B cell (primary cell): ENCODE measurements around the gene CTXND2. TPM values are rescaled to one million over a fixed set of nuclear protein-coding genes. Genes with fewer than 3 reads are reported as not detected.

ENCODE experiments used
- ATAC-seq: fragments of 200-7000 bp; cut with Tn5 transposase; one replicate; pipeline ENCODE4 v1.10.0; 2021; ENCODE audit warnings: low read depth, mild to moderate bottlenecking, moderate number of reproducible peaks, moderate library complexity
- CTCF ChIA-PET: fragments of 350-600 bp; sonication (Branson Sonifier 250); formaldehyde crosslinking; loops from one replicate; lab custom pipeline; 2021; ENCODE audit warnings: antibody characterized with exemption, inconsistent platforms; lab: Charles Lee
- POLR2A ChIA-PET: fragments of 350-600 bp; sonication (Branson Sonifier 250); formaldehyde crosslinking; loops from one replicate; lab custom pipeline; 2021; ENCODE audit warnings: antibody characterized with exemption; lab: Charles Lee
- DNase-seq: peaks from one replicate; pipeline ENCODE4 v3.0.0; 2013
- H2AFZ ChIP-seq: 2 replicates; pipeline ENCODE4 v1.6.1; 2012; ENCODE audit warnings: mild to moderate bottlenecking, low read depth, low read length; ENCODE audit not compliant: insufficient read depth, poor library complexity, severe bottlenecking
- H3K27ac ChIP-seq, 2 donors: 1 replicate in 1 of 2; 2 replicates in 1 of 2; pipeline ENCODE4 v1.5.1; 2012 to 2013; ENCODE audit warnings: low read length in 2 of 2, mild to moderate bottlenecking in 2 of 2, moderate library complexity in 1 of 2
- H3K27me3 ChIP-seq, 4 experiments: fragments of 200-600 bp in 1 of 4; sonication (generic) in 1 of 4; replicated peaks in 1 of 4; 1 replicate in 2 of 4; 2 replicates in 2 of 4; pipeline versions ENCODE4 v1.6.1 to v1.7.0; 2013 to 2016; ENCODE audit warnings: low read length in 3 of 4, mild to moderate bottlenecking in 2 of 4, mixed read lengths in 1 of 4, moderate library complexity in 1 of 4; ENCODE audit not compliant: insufficient read depth in 4 of 4, control insufficient read depth in 3 of 4; ENCODE audit errors: control extremely low read depth in 1 of 4
- H3K36me3 ChIP-seq, 2 experiments: replicated peaks in 1 of 2; 1 replicate in 1 of 2; 2 replicates in 1 of 2; pipeline versions ENCODE4 v1.6.1 to v1.7.1; 2013; ENCODE audit warnings: low read length in 1 of 2; ENCODE audit not compliant: insufficient read depth in 2 of 2, control insufficient read depth in 1 of 2; ENCODE audit errors: control extremely low read depth in 1 of 2, extremely low read depth in 1 of 2
- H3K4me1 ChIP-seq, 2 donors: fragments of 200-600 bp in 1 of 2; sonication (generic) in 1 of 2; 1 replicate in 1 of 2; 2 replicates in 1 of 2; pipeline versions ENCODE4 v1.5.1 to v1.6.1; 2013 to 2017; ENCODE audit warnings: low read length in 2 of 2; ENCODE audit not compliant: control insufficient read depth in 2 of 2, insufficient read depth in 2 of 2
- H3K4me2 ChIP-seq: replicated peaks from 2 replicates; pipeline ENCODE3; 2012; ENCODE audit warnings: mild to moderate bottlenecking, low read depth, low read length; ENCODE audit not compliant: poor library complexity, severe bottlenecking
- H3K4me3 ChIP-seq, 5 experiments: fragments of 200-600 bp in 1 of 5; sonication (generic) in 1 of 5; 1 replicate in 3 of 5; 2 replicates in 2 of 5; pipeline versions ENCODE4 v1.5.1 to v1.7.0; 2011 to 2016; ENCODE audit warnings: low read length in 4 of 5, mild to moderate bottlenecking in 4 of 5, low read depth in 2 of 5, control low read depth in 1 of 5, moderate library complexity in 1 of 5; ENCODE audit not compliant: insufficient read depth in 1 of 5; ENCODE audit errors: control extremely low read depth in 1 of 5, extremely low read depth in 1 of 5
- H3K79me2 ChIP-seq: fragments of 200-600 bp; sonication (generic); one replicate; pipeline ENCODE4 v1.6.0; 2016; ENCODE audit warnings: low read length; ENCODE audit not compliant: control insufficient read depth, insufficient read depth
- H3K9ac ChIP-seq: fragments of 200-600 bp; sonication (generic); 2 replicates; pipeline ENCODE4 v1.6.1; 2017; ENCODE audit warnings: mild to moderate bottlenecking, low read length, moderate library complexity
- H3K9me3 ChIP-seq, 3 donors: one replicate each; pipeline versions ENCODE4 v1.6.1 to v1.7.1; 2013; ENCODE audit warnings: low read length in 2 of 3; ENCODE audit not compliant: control insufficient read depth in 2 of 3, insufficient read depth in 1 of 3; ENCODE audit errors: control extremely low read depth in 1 of 3
- H4K20me1 ChIP-seq: 2 replicates; pipeline ENCODE4 v1.6.0; 2012; ENCODE audit warnings: mild to moderate bottlenecking, low read length; ENCODE audit not compliant: insufficient read depth, control insufficient read depth, poor library complexity, severe bottlenecking
- H3K27ac Mint-ChIP-seq: one replicate; pipeline ENCODE4 v1.8.0; 2021; ENCODE audit warnings: mixed read lengths
- H3K27me3 Mint-ChIP-seq: one replicate; pipeline ENCODE4 v1.8.0; 2021; ENCODE audit warnings: mixed read lengths
- H3K4me1 Mint-ChIP-seq: one replicate; pipeline ENCODE4 v1.8.0; 2021; ENCODE audit warnings: mixed read lengths
- H3K4me3 Mint-ChIP-seq: one replicate; pipeline ENCODE4 v1.8.0; 2021; ENCODE audit warnings: mixed read lengths
- H3K9me3 Mint-ChIP-seq: one replicate; pipeline ENCODE4 v1.8.0; 2022; ENCODE audit warnings: mixed read lengths; ENCODE audit not compliant: insufficient read depth
- EZH2 ChIP-seq: IDR thresholded peaks from 2 replicates; pipeline ENCODE4 v1.6.1; 2012; ENCODE audit warnings: borderline replicate concordance, low read depth, mild to moderate bottlenecking, moderate library complexity, low read length; ENCODE audit not compliant: insufficient read depth, poor library complexity, severe bottlenecking
- WGBS: methylation state at CpG from one replicate; pipeline ENCODE4 v1.1.5; 2013; ENCODE audit warnings: missing lambda C conversion rate; ENCODE audit not compliant: insufficient coverage; 5-methylcytosine and 5-hydroxymethylcytosine counted together
- intact Hi-C: fragments of 100-400 bp; cut with micrococcal nuclease; formaldehyde crosslinking; loops from one replicate; pipeline ENCODE4 v1.10.0; 2022
- polyA plus RNA-seq: library from polyadenylated mRNA; depleted of rRNA; stranded (reverse); fragments of >200 nt; gene quantifications from 2 replicates; pipeline ENCODE4 v1.2.3, GENCODE V29; 2012
- total RNA-seq, 2 donors: library from RNA; stranded (reverse); fragments of 120-200 nt in 1 of 2; gene quantifications; 1 replicate in 1 of 2; 2 replicates in 1 of 2; pipeline versions ENCODE4 v1.2.3 to v1.2.4, GENCODE V29; 2013 to 2022
- TF ChIP-seq, protein P1 (sequence below): fragments of 200-600 bp; IDR thresholded peaks from one replicate; pipeline ENCODE4 v1.8.0; 2022; ENCODE audit warnings: antibody characterized with exemption, mild to moderate bottlenecking

Gene CTXND2
- total and polyA plus RNA-seq, 2 donors (not counting 1 experiment from before 2014, with no cell fraction given): not detected

GRCh38 chr1:150957666-150958065, 70.7 kb downstream of the CTXND2 start:
- WGBS: 97% methylated on average over 7 of the region's 11 CpGs
- Histone ChIP-seq H3K9me3 (no peaks in the 10 kb centered on the region), H3K4me2 (no peak overlapping the region), H3K9ac (no peak overlapping the region), H3K27me3 (no peaks in the 10 kb centered on the region), H3K4me1 (no peaks in the 10 kb centered on the region), H4K20me1 (no peaks in the 10 kb centered on the region), H2AFZ (no peak overlapping the region), H3K4me3 (no peak overlapping the region), H3K27ac (no peak overlapping the region), H3K36me3 (peaks cover 8 to 79% of the 10 kb centered on the region in 2 experiments), H3K79me2 (no peaks in the 10 kb centered on the region)
- H3K27me3 Mint-ChIP-seq: no peaks in the 10 kb centered on the region
- DNase-seq: no peak
- H3K4me3 Mint-ChIP-seq: no peak overlapping the region
- no peak for ATAC-seq
- no peak overlapping the region for H3K27ac Mint-ChIP-seq
- CTCF ChIA-PET: interaction anchor here (0.9 to 2.5 kb wide), 4 partner anchors 23 to 49 kb away, joined by 3 to 13 read pairs (median 4); partner anchors contain the start of gene MINDY1
- POLR2A ChIA-PET: no interaction called here
- TF ChIP-seq EZH2: no peak
- TF ChIP-seq, protein P1, sequence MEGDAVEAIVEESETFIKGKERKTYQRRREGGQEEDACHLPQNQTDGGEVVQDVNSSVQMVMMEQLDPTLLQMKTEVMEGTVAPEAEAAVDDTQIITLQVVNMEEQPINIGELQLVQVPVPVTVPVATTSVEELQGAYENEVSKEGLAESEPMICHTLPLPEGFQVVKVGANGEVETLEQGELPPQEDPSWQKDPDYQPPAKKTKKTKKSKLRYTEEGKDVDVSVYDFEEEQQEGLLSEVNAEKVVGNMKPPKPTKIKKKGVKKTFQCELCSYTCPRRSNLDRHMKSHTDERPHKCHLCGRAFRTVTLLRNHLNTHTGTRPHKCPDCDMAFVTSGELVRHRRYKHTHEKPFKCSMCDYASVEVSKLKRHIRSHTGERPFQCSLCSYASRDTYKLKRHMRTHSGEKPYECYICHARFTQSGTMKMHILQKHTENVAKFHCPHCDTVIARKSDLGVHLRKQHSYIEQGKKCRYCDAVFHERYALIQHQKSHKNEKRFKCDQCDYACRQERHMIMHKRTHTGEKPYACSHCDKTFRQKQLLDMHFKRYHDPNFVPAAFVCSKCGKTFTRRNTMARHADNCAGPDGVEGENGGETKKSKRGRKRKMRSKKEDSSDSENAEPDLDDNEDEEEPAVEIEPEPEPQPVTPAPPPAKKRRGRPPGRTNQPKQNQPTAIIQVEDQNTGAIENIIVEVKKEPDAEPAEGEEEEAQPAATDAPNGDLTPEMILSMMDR: no peak
- H3K4me1 Mint-ChIP-seq: no peaks in the 10 kb centered on the region
- H3K9me3 Mint-ChIP-seq: no peaks in the 10 kb centered on the region
- intact Hi-C loops: no loop called here

DNA sequence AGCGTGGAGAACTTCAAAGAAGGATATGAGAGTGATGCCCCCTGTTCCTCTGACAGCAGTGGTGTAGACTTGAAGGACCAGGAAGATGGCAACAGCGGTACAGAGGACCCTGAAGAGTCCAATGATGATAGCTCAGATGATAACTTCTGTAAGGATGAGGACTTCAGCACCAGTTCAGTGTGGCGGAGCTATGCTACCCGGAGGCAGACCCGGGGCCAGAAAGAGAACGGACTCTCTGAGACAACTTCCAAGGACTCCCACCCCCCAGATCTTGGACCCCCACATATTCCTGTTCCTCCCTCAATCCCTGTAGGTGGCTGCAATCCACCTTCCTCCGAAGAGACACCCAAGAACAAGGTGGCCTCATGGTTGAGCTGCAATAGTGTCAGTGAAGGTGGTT, 73.7 kb downstream of the CTXND2 start:
- Histone ChIP-seq H3K4me3 (no peak overlapping the region), H4K20me1 (no peaks in the 10 kb centered on the region), H2AFZ (no peak overlapping the region), H3K79me2 (no peaks in the 10 kb centered on the region), H3K27ac (no peak overlapping the region), H3K4me2 (no peak overlapping the region), H3K27me3 (no peaks in the 10 kb centered on the region), H3K4me1 (no peaks in the 10 kb centered on the region), H3K36me3 (peaks cover 5 to 82% of the 10 kb centered on the region in 2 experiments), H3K9me3 (no peaks in the 10 kb centered on the region), H3K9ac (no peak overlapping the region)
- TF ChIP-seq EZH2: no peak
- TF ChIP-seq, protein P1: no peak
- ChIA-PET CTCF (interaction anchor here (1.5 kb wide), 1 partner anchor 20 kb away, joined by 8 read pairs; no protein-coding TSS in a partner anchor), POLR2A (interaction anchor here (0.6 kb wide), 1 partner anchor 14 kb away, joined by 3 read pairs; no protein-coding TSS in a partner anchor)
- no peak overlapping the region for H3K4me3 Mint-ChIP-seq
- H3K27me3 Mint-ChIP-seq: no peaks in the 10 kb centered on the region
- no peak for DNase-seq
- no peaks in the 10 kb centered on the region for H3K9me3 Mint-ChIP-seq
- no peak for ATAC-seq
- H3K4me1 Mint-ChIP-seq: no peaks in the 10 kb centered on the region
- 96% methylated on average over 6 of the region's 7 CpGs for WGBS
- intact Hi-C loops: no loop called here
- no peak overlapping the region for H3K27ac Mint-ChIP-seq
